A549 (cell line): ENCODE results near the gene HNRNPA1. TPM values are rescaled to one million over a fixed set of nuclear protein-coding genes. Genes with fewer than 3 reads are reported as not detected.
A peak's percentile ranks its signal among the peaks of the same experiment; 100 is the strongest.

Source experiments
- ATAC-seq, 2 experiments: fragments of 200-7000 bp in 1 of 2; fragments of >200 bp in 1 of 2; cut with Nextera tagmentation in 1 of 2; cut with Tn5 transposase in 1 of 2; 3 replicates each; pipeline versions ENCODE4 v1.8.0 to v1.9.1; 2018 to 2020; ENCODE audit warnings: mild to moderate bottlenecking in 1 of 2, moderate library complexity in 1 of 2
- CTCF ChIA-PET: fragments of 300-600 bp; sonication (Branson Sonifier 250); formaldehyde crosslinking; extraction: SDS; loops from one replicate; lab custom pipeline; 2021; ENCODE audit warnings: antibody characterized with exemption, inconsistent platforms; lab: Yijun Ruan, JAX
- POLR2A ChIA-PET: fragments of 350-600 bp; formaldehyde crosslinking; extraction: SDS; loops from one replicate; lab custom pipeline; 2021; ENCODE audit warnings: antibody characterized with exemption, inconsistent platforms; lab: Yijun Ruan, JAX
- DNase-seq, 2 experiments: peaks; one replicate each; pipeline versions ENCODE4 v3.0.0 to v3.0.0-alpha.2; 2011 to 2016; ENCODE audit warnings: low read depth in 1 of 2, low spot score in 1 of 2
- FAIRE-seq: peaks from 2 replicates; lab custom pipeline; 2011; peaks lifted over from hg19 to GRCh38; lab: Jason Lieb, UNC
- H3K27ac ChIP-seq, 2 experiments: fragments of >200 bp; sonication (Bioruptor Twin); formaldehyde crosslinking; 3 replicates each; pipeline ENCODE4 v1.5.1; 2016 to 2017
- H3K4me1 ChIP-seq: fragments of >200 bp; sonication (Bioruptor Twin); formaldehyde crosslinking; 3 replicates; pipeline ENCODE4 v1.6.1; 2016
- H3K4me2 ChIP-seq: fragments of >200 bp; sonication (Bioruptor Twin); formaldehyde crosslinking; 3 replicates; pipeline ENCODE4 v1.6.1; 2016
- H3K4me3 ChIP-seq: fragments of >200 bp; sonication (Bioruptor Twin); formaldehyde crosslinking; 3 replicates; pipeline ENCODE4 v1.5.1; 2016
- H3K9me3 ChIP-seq: fragments of >200 bp; sonication (Bioruptor Twin); formaldehyde crosslinking; 3 replicates; pipeline ENCODE4 v1.6.1; 2016
- CBX2 ChIP-seq: fragments of 200-600 bp; sonication (generic); IDR thresholded peaks from 2 replicates; pipeline ENCODE4 v1.6.1; 2016; ENCODE audit warnings: low read depth, mild to moderate bottlenecking, borderline replicate concordance
- CBX8 ChIP-seq: fragments of 200-600 bp; sonication (generic); IDR thresholded peaks from 2 replicates; pipeline ENCODE4 v1.6.1; 2016
- CEBPB ChIP-seq, 2 experiments: fragments of >200 bp in 1 of 2; sonication (Bioruptor Twin) in 1 of 2; formaldehyde crosslinking in 1 of 2; IDR thresholded peaks; 2 replicates each; pipeline ENCODE4 v1.6.1; 2012 to 2016
- EP300 ChIP-seq, 2 experiments: fragments of >200 bp; sonication (Bioruptor Twin); formaldehyde crosslinking; IDR thresholded peaks; 2 replicates in 1 of 2; 3 replicates in 1 of 2; pipeline ENCODE4 v1.6.1; 2016 to 2017
- ESRRA ChIP-seq: fragments of 150-350 bp; IDR thresholded peaks from 2 replicates; pipeline ENCODE4 v1.6.1; 2014; ENCODE audit warnings: mild to moderate bottlenecking, low read length, borderline replicate concordance
- FOSL2 ChIP-seq, 2 experiments: fragments of 450-650 bp in 1 of 2; fragments of >200 bp in 1 of 2; sonication (Bioruptor Twin) in 1 of 2; formaldehyde crosslinking; IDR thresholded peaks; 2 replicates each; pipeline versions ENCODE4 v1.5.0 to v1.6.1; 2016 to 2020; ENCODE audit warnings: mild to moderate bottlenecking in 1 of 2, moderate library complexity in 1 of 2
- GATA3 ChIP-seq: IDR thresholded peaks from 2 replicates; pipeline ENCODE4 v1.6.1; 2012; ENCODE audit warnings: borderline replicate concordance
- HDAC2 ChIP-seq: fragments of 200-600 bp; sonication (generic); IDR thresholded peaks from 2 replicates; pipeline ENCODE4 v1.6.1; 2016
- HES2 ChIP-seq: fragments of >200 bp; sonication (Bioruptor Twin); formaldehyde crosslinking; IDR thresholded peaks from 2 replicates; pipeline ENCODE4 v1.6.1; 2016
- HMGXB4 ChIP-seq: fragments of 250-450 bp; sonication (Bioruptor Pico); IDR thresholded peaks from 2 replicates; pipeline ENCODE4 v1.5.0; 2021; ENCODE audit warnings: mild to moderate bottlenecking, moderate library complexity, borderline replicate concordance
- HOXA7 ChIP-seq: fragments of 250-450 bp; sonication (Bioruptor Pico); IDR thresholded peaks from 2 replicates; pipeline ENCODE4 v1.5.0; 2020; ENCODE audit warnings: mild to moderate bottlenecking, moderate library complexity
- HOXB13 ChIP-seq: fragments of 250-450 bp; sonication (Bioruptor Pico); IDR thresholded peaks from 2 replicates; pipeline ENCODE4 v1.5.0; 2020; ENCODE audit warnings: low read depth, mild to moderate bottlenecking, moderate library complexity
- JUN ChIP-seq, 2 experiments: fragments of >200 bp; sonication (Bioruptor Twin); formaldehyde crosslinking; IDR thresholded peaks; 2 replicates in 1 of 2; 3 replicates in 1 of 2; pipeline ENCODE4 v1.6.1; 2016 to 2017
- JUNB ChIP-seq: fragments of >200 bp; sonication (Bioruptor Twin); formaldehyde crosslinking; IDR thresholded peaks from 2 replicates; pipeline ENCODE4 v1.6.1; 2016
- NFE2L2 ChIP-seq: fragments of 150-350 bp; conservative IDR thresholded peaks from 2 replicates; pipeline ENCODE4 v1.6.1; 2014; ENCODE audit warnings: low read length
- NR3C1 ChIP-seq: fragments of >200 bp; sonication (Bioruptor Twin); formaldehyde crosslinking; IDR thresholded peaks from 3 replicates; pipeline ENCODE4 v1.6.1; 2017
- POLR2AphosphoS2 ChIP-seq: conservative IDR thresholded peaks from 2 replicates; pipeline ENCODE4 v1.6.1; 2012; ENCODE audit warnings: low read length, improper control_type of control experiment, inconsistent platforms
- RAD21 ChIP-seq, 2 experiments: fragments of >200 bp in 1 of 2; sonication (Bioruptor Twin) in 1 of 2; formaldehyde crosslinking in 1 of 2; IDR thresholded peaks in 1 of 2; conservative IDR thresholded peaks in 1 of 2; 2 replicates in 1 of 2; 3 replicates in 1 of 2; pipeline ENCODE4 v1.6.1; 2012 to 2018; ENCODE audit warnings: inconsistent platforms in 1 of 2
- RFX5 ChIP-seq: fragments of 450-650 bp; IDR thresholded peaks from 2 replicates; pipeline ENCODE4 v1.7.1; 2014; ENCODE audit warnings: antibody characterized with exemption, mild to moderate bottlenecking, moderate library complexity
- SMC3 ChIP-seq: fragments of >200 bp; sonication (Bioruptor Twin); formaldehyde crosslinking; IDR thresholded peaks from 3 replicates; pipeline ENCODE4 v1.6.1; 2018; ENCODE audit warnings: inconsistent platforms
- SREBF2 ChIP-seq: fragments of 450-650 bp; IDR thresholded peaks from 2 replicates; pipeline ENCODE4 v1.6.1; 2014; ENCODE audit warnings: mild to moderate bottlenecking, moderate library complexity
- ZC3H11A ChIP-seq: fragments of 450-650 bp; IDR thresholded peaks from 2 replicates; pipeline ENCODE4 v1.6.1; 2014; ENCODE audit warnings: antibody characterized with exemption, mild to moderate bottlenecking
- ZNF302 ChIP-seq: fragments of 250-450 bp; sonication (Bioruptor Pico); IDR thresholded peaks from 2 replicates; pipeline ENCODE4 v1.9.0; 2021; ENCODE audit warnings: inconsistent platforms, mild to moderate bottlenecking, moderate library complexity
- WGBS: methylation state at CpG from one replicate; pipeline ENCODE4 v1.1.6; 2017; ENCODE audit errors: missing lambda C conversion rate; 5-methylcytosine and 5-hydroxymethylcytosine counted together
- polyA plus RNA-seq, 4 experiments: library from polyadenylated mRNA; depleted of rRNA in 3 of 4; stranded (reverse); fragments of >200 nt; fragmentation: RNase III in 1 of 4; extraction: RNeasy Plus Mini Kit Qiagen cat#74134 plus additional on column Dnase treatment in 1 of 4; gene quantifications; 2 replicates in 3 of 4; 3 replicates in 1 of 4; pipeline ENCODE4 v1.2.3, GENCODE V29; 2011 to 2017
- TF ChIP-seq, protein P1 (sequence below): fragments of 200-600 bp; sonication (generic); IDR thresholded peaks from 2 replicates; pipeline ENCODE4 v1.6.1; 2016; ENCODE audit warnings: antibody characterized with exemption, mild to moderate bottlenecking, moderate library complexity
- TF ChIP-seq, protein P2 (sequence below): fragments of >200 bp; sonication (Bioruptor Twin); formaldehyde crosslinking; IDR thresholded peaks from 3 replicates; pipeline ENCODE4 v1.5.1; 2016
- TF ChIP-seq, protein P3 (sequence below): IDR thresholded peaks from 2 replicates; pipeline ENCODE4 v1.6.1; 2012

Gene HNRNPA1
- polyA plus RNA-seq, 2 of the 4 experiments (the other 2 are of a cell fraction) = 880 to 1,479 TPM

- TF ChIP-seq HMGXB4 (no peak), HOXB13 (CRISPR knock-in tag) (no peak)
These were observed 18.6 kb upstream of the HNRNPA1 start (continued) for GRCh38 chr12:54261815-54262402.

GRCh38 chr12:54262403-54262925 lies 18.1 kb upstream of the HNRNPA1 start:
- WGBS = 7% methylated on average over 4 of the region's 4 CpGs
- FAIRE-seq = no peak
- TF ChIP-seq JUN (IDR thresholded peaks at IDR 0.05) = peak in 1 of 2 experiments; percentile 24; a peak in 1 of 5 replicates
- TF ChIP-seq HOXB13 (CRISPR knock-in tag) = no peak
- TF ChIP-seq CEBPB (IDR thresholded peaks at IDR 0.05) = peak; percentile 58 to 80; a peak in 3 of 4 replicates
- TF ChIP-seq JUNB = no peak
- peak in 1 of 2 experiments; percentile 49; a peak in 1 of 5 replicates for TF ChIP-seq EP300 (IDR thresholded peaks at IDR 0.05)
- no peak for TF ChIP-seq HES2
- TF ChIP-seq ZNF302 = no peak
- TF ChIP-seq RAD21 (conservative IDR thresholded peaks at IDR 0.05 in 1 of 2, IDR thresholded peaks at IDR 0.05 in 1 of 2) = peak in 1 of 2 experiments; percentile 7; a peak in 1 of 5 replicates
- TF ChIP-seq, protein P1, sequence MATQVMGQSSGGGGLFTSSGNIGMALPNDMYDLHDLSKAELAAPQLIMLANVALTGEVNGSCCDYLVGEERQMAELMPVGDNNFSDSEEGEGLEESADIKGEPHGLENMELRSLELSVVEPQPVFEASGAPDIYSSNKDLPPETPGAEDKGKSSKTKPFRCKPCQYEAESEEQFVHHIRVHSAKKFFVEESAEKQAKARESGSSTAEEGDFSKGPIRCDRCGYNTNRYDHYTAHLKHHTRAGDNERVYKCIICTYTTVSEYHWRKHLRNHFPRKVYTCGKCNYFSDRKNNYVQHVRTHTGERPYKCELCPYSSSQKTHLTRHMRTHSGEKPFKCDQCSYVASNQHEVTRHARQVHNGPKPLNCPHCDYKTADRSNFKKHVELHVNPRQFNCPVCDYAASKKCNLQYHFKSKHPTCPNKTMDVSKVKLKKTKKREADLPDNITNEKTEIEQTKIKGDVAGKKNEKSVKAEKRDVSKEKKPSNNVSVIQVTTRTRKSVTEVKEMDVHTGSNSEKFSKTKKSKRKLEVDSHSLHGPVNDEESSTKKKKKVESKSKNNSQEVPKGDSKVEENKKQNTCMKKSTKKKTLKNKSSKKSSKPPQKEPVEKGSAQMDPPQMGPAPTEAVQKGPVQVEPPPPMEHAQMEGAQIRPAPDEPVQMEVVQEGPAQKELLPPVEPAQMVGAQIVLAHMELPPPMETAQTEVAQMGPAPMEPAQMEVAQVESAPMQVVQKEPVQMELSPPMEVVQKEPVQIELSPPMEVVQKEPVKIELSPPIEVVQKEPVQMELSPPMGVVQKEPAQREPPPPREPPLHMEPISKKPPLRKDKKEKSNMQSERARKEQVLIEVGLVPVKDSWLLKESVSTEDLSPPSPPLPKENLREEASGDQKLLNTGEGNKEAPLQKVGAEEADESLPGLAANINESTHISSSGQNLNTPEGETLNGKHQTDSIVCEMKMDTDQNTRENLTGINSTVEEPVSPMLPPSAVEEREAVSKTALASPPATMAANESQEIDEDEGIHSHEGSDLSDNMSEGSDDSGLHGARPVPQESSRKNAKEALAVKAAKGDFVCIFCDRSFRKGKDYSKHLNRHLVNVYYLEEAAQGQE = no peak
- no peak for TF ChIP-seq FOSL2 (IDR thresholded peaks at IDR 0.05)
- TF ChIP-seq FOSL2 (CRISPR knock-in tag; IDR thresholded peaks at IDR 0.05) = peak; percentile 37
- TF ChIP-seq SMC3 = no peak
- TF ChIP-seq ESRRA = no peak
- peak; percentile 77; the same call in 1 of the 2 replicates for TF ChIP-seq GATA3
- Histone ChIP-seq H3K4me3 (no peak overlapping the region), H3K4me1 (peaks cover 54% of the 10 kb centered on the region), H3K27ac (peak overlapping the region; percentile 65 to 95), H3K4me2 (peak overlapping the region; percentile 88), H3K9me3 (no peaks in the 10 kb centered on the region)
- ChIA-PET CTCF (interaction anchor here (0.7 to 4.9 kb wide), 9 partner anchors 8 to 108 kb away, joined by 3 to 50 read pairs (median 3); partner anchors contain the start of gene COPZ1), POLR2A (interaction anchor here (1.0 to 2.3 kb wide), 5 partner anchors 11 to 63 kb away, joined by 3 to 28 read pairs (median 4); partner anchors contain the start of genes CBX5, COPZ1 and HNRNPA1)
- DNase-seq = peak in 1 of 2 experiments; percentile 81
- ATAC-seq = peak; percentile 54 to 59; a peak in 5 of 6 replicates

GRCh38 chr12:54265364-54265812 lies 15.1 kb upstream of the HNRNPA1 start:
- Histone ChIP-seq H3K27ac (no peak overlapping the region), H3K4me3 (no peak overlapping the region), H3K4me2 (no peak overlapping the region), H3K9me3 (no peaks in the 10 kb centered on the region), H3K4me1 (peaks cover 30% of the 10 kb centered on the region)
- ATAC-seq = no peak
- DNase-seq = no peak
- FAIRE-seq = no peak
- POLR2A ChIA-PET = interaction anchor here (1.2 kb wide), 1 partner anchor 15 kb away, joined by 8 read pairs; the partner anchor contains the start of genes CBX5 and HNRNPA1
- CTCF ChIA-PET = interaction anchor here (0.7 to 2.3 kb wide), 10 partner anchors 14 to 105 kb away, joined by 3 to 8 read pairs (median 4); no protein-coding TSS in a partner anchor
- 85% methylated on average over 4 of the region's 4 CpGs for WGBS
- TF ChIP-seq HOXA7 (CRISPR knock-in tag) (no peak), ZC3H11A (no peak), GATA3 (no peak), HDAC2 (no peak), POLR2AphosphoS2 (no peak), NFE2L2 (no peak), CBX2 (no peak), RFX5 (no peak), CBX8 (no peak), NR3C1 (no peak), RAD21 (conservative IDR thresholded peaks at IDR 0.05 in 1 of 2, IDR thresholded peaks at IDR 0.05 in 1 of 2) (no peak), SMC3 (no peak), SREBF2 (no peak)
- TF ChIP-seq, protein P2, sequence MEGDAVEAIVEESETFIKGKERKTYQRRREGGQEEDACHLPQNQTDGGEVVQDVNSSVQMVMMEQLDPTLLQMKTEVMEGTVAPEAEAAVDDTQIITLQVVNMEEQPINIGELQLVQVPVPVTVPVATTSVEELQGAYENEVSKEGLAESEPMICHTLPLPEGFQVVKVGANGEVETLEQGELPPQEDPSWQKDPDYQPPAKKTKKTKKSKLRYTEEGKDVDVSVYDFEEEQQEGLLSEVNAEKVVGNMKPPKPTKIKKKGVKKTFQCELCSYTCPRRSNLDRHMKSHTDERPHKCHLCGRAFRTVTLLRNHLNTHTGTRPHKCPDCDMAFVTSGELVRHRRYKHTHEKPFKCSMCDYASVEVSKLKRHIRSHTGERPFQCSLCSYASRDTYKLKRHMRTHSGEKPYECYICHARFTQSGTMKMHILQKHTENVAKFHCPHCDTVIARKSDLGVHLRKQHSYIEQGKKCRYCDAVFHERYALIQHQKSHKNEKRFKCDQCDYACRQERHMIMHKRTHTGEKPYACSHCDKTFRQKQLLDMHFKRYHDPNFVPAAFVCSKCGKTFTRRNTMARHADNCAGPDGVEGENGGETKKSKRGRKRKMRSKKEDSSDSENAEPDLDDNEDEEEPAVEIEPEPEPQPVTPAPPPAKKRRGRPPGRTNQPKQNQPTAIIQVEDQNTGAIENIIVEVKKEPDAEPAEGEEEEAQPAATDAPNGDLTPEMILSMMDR = no peak
- TF ChIP-seq, protein P3, sequence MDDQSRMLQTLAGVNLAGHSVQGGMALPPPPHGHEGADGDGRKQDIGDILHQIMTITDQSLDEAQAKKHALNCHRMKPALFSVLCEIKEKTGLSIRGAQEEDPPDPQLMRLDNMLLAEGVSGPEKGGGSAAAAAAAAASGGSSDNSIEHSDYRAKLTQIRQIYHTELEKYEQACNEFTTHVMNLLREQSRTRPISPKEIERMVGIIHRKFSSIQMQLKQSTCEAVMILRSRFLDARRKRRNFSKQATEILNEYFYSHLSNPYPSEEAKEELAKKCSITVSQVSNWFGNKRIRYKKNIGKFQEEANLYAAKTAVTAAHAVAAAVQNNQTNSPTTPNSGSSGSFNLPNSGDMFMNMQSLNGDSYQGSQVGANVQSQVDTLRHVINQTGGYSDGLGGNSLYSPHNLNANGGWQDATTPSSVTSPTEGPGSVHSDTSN = no peak
